HEK293 (cell line): ENCODE data around the gene SLC1A2.

Experiments used
- INSM2 ChIP-seq: fragments of 450-650 bp; formaldehyde crosslinking; IDR thresholded peaks from 2 replicates; pipeline ENCODE4 v1.5.1; 2016; ENCODE audit warnings: missing biosample characterization, missing genetic modification characterization
- SP2 ChIP-seq: fragments of 450-650 bp; formaldehyde crosslinking; IDR thresholded peaks from 2 replicates; pipeline ENCODE4 v1.5.1; 2016; ENCODE audit warnings: missing biosample characterization, missing genetic modification characterization
- ZBTB21 ChIP-seq: fragments of 450-650 bp; formaldehyde crosslinking; IDR thresholded peaks from 2 replicates; pipeline ENCODE4 v1.5.1; 2017; ENCODE audit warnings: missing biosample characterization, missing genetic modification characterization
- ZBTB44 ChIP-seq: fragments of 450-650 bp; IDR thresholded peaks from 2 replicates; pipeline ENCODE4 v1.5.1; 2018; ENCODE audit warnings: missing biosample characterization, mild to moderate bottlenecking, missing genetic modification characterization
- ZNF121 ChIP-seq: fragments of 450-650 bp; formaldehyde crosslinking; IDR thresholded peaks from 2 replicates; pipeline ENCODE4 v1.5.1; 2016; ENCODE audit warnings: missing biosample characterization, missing genetic modification characterization
- ZNF175 ChIP-seq: fragments of 450-650 bp; formaldehyde crosslinking; IDR thresholded peaks from 2 replicates; pipeline ENCODE4 v1.5.1; 2016; ENCODE audit warnings: missing biosample characterization, missing genetic modification characterization
- ZNF280D ChIP-seq: fragments of 450-650 bp; formaldehyde crosslinking; IDR thresholded peaks from 2 replicates; pipeline ENCODE4 v1.5.1; 2016; ENCODE audit warnings: missing biosample characterization, missing genetic modification characterization
- ZNF335 ChIP-seq: fragments of 450-650 bp; formaldehyde crosslinking; conservative IDR thresholded peaks from 2 replicates; pipeline ENCODE4 v1.5.1; 2016; ENCODE audit warnings: missing biosample characterization, missing genetic modification characterization
- ZNF501 ChIP-seq: fragments of 450-650 bp; formaldehyde crosslinking; IDR thresholded peaks from 2 replicates; pipeline ENCODE4 v1.5.1; 2016; ENCODE audit warnings: missing biosample characterization, missing genetic modification characterization
- ZNF639 ChIP-seq: fragments of 450-650 bp; formaldehyde crosslinking; IDR thresholded peaks from 2 replicates; pipeline ENCODE4 v1.5.1; 2016; ENCODE audit warnings: missing biosample characterization, missing genetic modification characterization
- TF ChIP-seq, protein P1 (sequence below): fragments of 450-650 bp; formaldehyde crosslinking; IDR thresholded peaks from 2 replicates; pipeline ENCODE4 v1.5.1; 2016; ENCODE audit warnings: missing biosample characterization, missing genetic modification characterization, borderline replicate concordance
- TF ChIP-seq, protein P2 (sequence below): fragments of 450-650 bp; formaldehyde crosslinking; IDR thresholded peaks from 2 replicates; pipeline ENCODE4 v1.5.1; 2016; ENCODE audit warnings: missing biosample characterization, missing genetic modification characterization

DNA sequence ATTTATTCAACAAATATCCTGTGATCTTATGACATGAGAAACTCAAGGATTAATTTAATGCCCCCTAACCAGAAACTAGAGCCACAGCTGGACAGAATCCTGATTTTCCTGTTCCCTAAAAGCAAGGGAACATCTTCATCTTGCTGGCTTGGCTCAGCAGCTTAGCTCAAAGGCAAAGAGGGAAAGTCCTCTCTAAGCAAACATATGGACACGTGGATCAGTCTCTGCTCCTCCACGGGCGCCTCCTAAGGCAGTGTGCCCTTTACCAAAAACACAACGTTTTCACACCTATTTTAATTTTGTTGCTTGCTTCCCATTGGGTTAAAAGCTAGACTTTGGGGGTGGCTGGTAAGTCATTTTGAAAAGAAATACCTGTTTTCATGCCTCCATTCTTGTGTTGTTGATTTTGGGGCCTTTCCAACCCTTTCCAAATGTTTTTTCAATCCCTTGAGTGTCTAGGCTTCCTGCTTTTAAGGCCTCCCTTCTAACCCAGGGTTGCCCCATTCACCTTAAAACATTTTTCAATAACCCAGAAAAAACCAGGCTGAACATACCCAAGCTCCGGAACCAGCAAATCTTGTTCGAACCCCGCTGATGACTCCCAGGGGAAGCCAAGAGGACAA, 15.5 kb downstream of the SLC1A2 start:
- TF ChIP-seq, protein P1, sequence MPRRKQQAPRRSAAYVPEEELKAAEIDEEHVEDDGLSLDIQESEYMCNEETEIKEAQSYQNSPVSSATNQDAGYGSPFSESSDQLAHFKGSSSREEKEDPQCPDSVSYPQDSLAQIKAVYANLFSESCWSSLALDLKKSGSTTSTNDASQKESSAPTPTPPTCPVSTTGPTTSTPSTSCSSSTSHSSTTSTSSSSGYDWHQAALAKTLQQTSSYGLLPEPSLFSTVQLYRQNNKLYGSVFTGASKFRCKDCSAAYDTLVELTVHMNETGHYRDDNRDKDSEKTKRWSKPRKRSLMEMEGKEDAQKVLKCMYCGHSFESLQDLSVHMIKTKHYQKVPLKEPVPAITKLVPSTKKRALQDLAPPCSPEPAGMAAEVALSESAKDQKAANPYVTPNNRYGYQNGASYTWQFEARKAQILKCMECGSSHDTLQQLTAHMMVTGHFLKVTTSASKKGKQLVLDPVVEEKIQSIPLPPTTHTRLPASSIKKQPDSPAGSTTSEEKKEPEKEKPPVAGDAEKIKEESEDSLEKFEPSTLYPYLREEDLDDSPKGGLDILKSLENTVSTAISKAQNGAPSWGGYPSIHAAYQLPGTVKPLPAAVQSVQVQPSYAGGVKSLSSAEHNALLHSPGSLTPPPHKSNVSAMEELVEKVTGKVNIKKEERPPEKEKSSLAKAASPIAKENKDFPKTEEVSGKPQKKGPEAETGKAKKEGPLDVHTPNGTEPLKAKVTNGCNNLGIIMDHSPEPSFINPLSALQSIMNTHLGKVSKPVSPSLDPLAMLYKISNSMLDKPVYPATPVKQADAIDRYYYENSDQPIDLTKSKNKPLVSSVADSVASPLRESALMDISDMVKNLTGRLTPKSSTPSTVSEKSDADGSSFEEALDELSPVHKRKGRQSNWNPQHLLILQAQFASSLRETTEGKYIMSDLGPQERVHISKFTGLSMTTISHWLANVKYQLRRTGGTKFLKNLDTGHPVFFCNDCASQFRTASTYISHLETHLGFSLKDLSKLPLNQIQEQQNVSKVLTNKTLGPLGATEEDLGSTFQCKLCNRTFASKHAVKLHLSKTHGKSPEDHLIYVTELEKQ (tag by site-specific recombination), result no peak
- TF ChIP-seq ZNF121 (tag by site-specific recombination) (no peak), INSM2 (tag by site-specific recombination) (no peak), ZNF501 (tag by site-specific recombination) (no peak), ZNF175 (tag by site-specific recombination) (no peak), ZNF335 (tag by site-specific recombination) (no peak), ZNF639 (no peak), ZBTB44 (no peak), ZNF280D (tag by site-specific recombination) (no peak), SP2 (tag by site-specific recombination) (no peak), ZBTB21 (tag by site-specific recombination) (no peak)
- TF ChIP-seq, protein P2, sequence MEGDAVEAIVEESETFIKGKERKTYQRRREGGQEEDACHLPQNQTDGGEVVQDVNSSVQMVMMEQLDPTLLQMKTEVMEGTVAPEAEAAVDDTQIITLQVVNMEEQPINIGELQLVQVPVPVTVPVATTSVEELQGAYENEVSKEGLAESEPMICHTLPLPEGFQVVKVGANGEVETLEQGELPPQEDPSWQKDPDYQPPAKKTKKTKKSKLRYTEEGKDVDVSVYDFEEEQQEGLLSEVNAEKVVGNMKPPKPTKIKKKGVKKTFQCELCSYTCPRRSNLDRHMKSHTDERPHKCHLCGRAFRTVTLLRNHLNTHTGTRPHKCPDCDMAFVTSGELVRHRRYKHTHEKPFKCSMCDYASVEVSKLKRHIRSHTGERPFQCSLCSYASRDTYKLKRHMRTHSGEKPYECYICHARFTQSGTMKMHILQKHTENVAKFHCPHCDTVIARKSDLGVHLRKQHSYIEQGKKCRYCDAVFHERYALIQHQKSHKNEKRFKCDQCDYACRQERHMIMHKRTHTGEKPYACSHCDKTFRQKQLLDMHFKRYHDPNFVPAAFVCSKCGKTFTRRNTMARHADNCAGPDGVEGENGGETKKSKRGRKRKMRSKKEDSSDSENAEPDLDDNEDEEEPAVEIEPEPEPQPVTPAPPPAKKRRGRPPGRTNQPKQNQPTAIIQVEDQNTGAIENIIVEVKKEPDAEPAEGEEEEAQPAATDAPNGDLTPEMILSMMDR (tag by site-specific recombination), result no peak
